ENCODE data around the gene KCNAB3.
"Not testable (repeated sequence)": the region's sequence is repeated elsewhere in the genome, so short reads cannot be mapped to it uniquely, and the experiment has no call there.

KCNAB3 gene

DNA sequence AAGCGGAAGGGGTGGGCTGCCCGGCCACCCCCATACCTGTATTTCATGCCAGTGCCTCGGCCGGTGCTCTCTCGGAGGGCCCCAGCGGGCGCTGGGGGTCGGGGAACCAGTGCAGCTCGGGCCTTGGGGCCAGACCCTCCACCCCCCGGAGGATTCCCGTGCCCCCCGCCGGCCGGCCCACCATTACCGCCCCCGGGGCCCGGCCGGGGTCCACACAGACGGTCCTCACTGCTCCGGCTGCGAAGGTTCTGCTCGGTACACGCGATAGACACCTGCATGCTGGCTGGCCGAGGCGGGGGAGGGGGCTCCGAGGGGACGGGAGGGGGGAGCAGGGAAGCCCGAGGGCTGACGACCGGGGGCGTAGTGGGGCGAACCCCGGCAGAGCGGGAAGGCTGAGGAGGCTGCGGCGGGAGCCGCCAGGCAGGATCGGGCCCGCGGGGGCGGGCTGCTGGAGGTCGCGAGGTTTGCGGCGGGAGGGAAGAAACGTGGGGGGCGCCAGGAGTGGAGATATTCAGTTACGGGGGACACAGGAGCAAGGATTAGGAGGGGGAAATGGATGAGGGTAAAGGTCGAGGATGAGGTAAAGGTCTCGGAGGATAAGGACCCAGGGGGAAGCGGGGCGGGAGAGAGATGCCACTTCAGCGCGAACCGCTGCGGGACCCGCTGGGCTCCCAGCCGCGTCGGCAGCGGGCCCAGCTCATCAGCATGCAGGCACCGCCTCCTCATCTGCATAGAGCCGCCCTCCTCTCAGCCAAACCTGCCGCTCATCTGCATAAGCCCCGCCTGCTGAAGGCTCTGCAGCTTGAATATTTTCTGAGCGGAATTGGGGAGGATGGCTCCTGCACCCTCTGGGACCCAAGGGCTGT, at the start of gene KCNAB3:
KCNAB3 (minus strand) TSS at position 699 of the 866 bp plus-strand sequence; CDS start at position 278, 421 bp downstream.
- peak; percentile 46 for DNase-seq

- DNase-seq: no peak
Observed at GRCh38 chr17:7977805-7978204, 48.1 kb upstream of the KCNAB3 start.

- DNase-seq: no peak
Observed at GRCh38 chr17:7977039-7977438, 47.4 kb upstream of the KCNAB3 start.

DNA sequence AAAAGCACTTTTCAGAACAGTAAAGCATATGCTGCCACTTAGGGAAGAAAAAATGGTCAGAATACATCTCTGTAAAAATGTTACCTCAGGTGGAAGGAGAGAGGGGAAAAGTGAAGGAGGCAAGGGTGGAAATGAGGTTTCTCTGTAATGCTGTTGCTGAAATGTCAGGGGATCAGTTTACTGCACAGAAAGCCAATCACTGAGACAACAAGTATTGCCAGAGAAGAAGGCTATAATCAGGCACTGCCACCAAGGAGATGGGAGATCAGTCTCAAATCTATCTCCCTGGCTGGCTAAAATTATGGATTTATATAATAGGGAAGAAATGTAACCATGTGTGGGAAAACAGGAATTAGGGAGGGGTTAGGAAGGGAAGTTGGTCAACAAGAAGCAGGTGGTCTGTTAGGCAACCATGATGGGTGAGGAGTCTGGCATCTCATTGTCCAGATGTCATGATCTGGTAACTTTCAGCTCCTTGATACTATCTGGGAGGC, 45.0 kb upstream of the KCNAB3 start:
- no peak for DNase-seq

DNA sequence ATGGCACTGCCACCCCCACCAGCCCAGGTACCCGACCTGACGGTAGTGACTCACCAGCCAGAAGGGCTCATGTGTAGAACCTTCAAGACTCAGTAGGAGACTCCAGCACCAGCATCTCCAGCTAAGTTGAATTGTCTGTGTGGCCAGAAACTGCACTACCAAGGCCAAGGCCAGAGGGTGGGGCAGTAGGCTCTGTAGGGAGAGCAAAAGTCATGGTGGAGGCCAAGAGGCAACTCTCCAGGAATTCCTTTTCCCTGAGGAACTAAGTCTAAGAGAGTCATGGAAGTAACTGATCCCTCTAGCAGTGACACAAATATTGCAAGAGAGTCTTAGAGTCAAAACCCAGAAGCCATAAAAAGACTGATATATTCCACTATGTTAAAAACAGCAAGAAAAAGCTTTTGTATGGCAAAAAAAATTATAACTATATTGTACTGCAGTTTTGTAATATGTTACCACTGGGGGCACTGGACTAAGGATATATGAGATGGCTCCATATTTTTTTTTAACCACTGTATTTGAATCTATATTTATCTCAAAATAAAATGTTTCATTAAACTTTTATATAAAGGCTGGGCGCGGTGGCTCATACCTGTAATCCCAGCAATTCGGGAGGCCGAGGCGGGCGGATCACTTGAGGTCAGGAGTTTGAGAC, 42.6 kb upstream of the KCNAB3 start:
- DNase-seq: no peak

- DNase-seq: no peak
Observed at GRCh38 chr17:7971651-7972050, 42.0 kb upstream of the KCNAB3 start.

DNA sequence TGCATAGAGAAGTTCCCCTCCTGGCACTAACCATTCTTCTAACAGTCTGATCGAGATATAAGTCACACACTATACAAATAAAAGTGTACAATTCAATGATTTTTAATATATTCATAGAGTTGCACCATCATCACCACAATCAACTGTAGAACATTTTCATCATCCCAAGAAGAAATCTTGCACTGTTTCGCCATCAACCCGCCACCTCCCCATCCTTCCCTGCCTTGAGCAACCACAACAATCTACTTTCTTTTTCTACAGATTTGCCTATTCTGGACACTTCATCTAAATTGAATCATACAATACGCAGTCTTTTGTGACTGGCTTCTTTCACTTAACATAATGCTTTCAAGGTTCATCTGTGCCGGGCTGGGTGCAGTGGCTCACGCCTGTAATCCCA, 39.8 kb upstream of the KCNAB3 start:
- no peak for DNase-seq

DNA sequence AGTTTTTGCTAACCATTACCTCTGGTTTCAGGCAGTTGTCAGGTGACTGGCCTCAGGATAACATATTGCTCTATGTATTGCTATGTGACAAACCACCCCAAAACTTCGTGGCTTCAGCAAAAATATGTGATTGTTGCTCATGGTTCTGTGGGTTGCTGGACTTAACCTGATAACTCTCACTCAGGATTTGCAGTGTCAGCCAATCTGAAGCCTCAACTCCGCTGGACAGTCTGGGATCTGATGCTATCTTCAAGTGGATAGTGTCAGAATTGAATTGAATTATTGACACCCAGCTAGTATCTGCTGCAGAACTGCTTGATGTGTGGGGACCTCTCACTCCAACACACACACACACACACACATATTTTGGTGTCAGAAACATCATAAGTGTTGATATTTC, 38.1 kb upstream of the KCNAB3 start:
- DNase-seq: no peak

DNA sequence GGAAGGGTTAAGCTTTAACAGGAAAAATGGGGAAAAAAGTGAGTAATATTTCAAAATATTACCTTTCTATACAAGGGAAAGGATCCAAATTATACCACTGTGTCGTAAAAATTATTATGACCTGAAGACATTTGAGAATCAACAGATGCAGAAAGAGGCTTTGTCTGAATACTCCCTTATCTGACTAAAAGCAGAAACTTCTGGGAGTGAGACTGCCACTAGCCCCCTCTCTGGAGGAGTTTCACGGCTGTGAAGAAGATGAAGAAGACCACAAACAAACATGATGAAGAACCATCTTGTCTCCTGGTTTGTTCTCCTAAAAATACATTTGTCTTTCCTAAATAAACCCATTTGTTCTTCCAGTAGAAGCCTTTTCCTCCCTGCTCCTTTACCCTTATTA, 31.8 kb upstream of the KCNAB3 start:
- no peak for DNase-seq

GRCh38 chr17:7959503-7960253, 30.0 kb upstream of the KCNAB3 start:
- DNase-seq: no peak

GRCh38 chr17:7956228-7956965, 26.7 kb upstream of the KCNAB3 start:
- DNase-seq: no peak

DNA sequence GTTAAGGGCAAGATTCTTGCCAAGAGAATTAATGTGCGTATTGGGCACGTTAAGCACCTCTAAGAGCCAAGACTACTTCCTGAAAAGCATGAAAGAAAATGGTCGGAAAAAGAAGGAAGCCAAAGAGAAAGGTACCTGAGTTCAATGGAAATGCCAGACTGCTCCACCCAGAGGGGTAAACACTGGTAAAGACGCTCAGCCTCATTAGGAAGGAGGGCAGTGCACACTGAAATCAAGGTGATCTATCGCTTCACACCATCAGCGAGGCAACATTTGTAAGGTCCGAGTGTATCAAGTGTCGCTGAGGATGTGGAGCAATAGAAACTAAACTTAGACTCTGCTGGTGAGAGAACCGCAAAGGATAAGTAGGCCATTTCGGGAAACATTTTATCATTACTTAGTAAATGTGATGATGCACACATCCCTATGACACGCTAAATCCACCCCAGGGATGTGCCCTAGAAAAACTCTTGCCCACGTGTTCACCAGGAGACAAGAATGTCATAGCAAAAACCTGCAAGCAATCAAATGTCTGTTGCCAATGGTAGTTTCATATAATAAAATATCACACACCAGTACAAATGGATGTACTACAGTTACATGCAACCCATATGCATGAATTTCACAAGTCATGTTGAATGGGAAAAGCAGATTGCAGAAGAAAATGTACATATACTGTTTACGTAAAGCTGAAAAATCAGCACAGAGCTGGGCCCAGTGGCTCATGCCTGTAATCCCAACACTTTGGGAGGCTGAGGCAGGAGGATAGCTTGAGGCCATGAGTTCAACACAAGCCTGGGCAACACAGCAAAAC, 26.0 kb upstream of the KCNAB3 start:
- DNase-seq: no peak

- not testable (repeated sequence) for DNase-seq
Observed at GRCh38 chr17:7953266-7953665, 23.6 kb upstream of the KCNAB3 start.

DNA sequence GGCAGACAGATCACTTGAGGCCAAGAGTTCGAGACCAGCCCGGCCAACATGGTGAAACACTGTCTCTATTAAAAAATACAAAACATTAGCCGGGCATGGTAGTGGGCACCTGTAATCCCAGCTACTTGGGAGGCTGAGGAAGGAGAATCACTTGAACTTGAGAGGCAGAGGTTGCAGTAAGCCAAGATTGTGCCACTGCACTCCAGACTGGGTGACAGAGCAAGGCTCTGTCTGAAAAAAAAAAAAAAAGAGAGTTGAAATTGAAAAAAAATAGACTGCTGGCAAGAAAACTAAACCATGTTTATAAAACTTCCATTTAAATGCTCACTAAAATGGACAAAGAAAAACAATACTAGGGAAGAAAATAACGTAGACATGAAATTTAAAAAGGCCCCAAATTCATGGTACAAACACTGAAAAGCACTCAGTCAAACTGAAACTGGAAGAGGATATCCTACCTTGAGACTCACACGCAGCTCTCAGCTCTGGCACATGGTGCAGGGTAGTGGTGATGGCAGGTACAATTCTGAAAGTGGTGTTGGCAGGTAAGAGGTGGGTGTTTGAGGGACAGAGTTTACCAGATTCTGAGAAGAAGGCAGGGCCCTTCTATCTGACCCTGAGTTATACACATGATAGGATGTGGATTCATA, 21.6 kb upstream of the KCNAB3 start:
- DNase-seq: no peak

- DNase-seq: no peak
Observed at GRCh38 chr17:7950578-7950977, 20.9 kb upstream of the KCNAB3 start.

- no peak for DNase-seq
Observed at GRCh38 chr17:7947651-7948050, 18.0 kb upstream of the KCNAB3 start.

GRCh38 chr17:7946441-7946840, 16.8 kb upstream of the KCNAB3 start:
- no peak for DNase-seq

DNA sequence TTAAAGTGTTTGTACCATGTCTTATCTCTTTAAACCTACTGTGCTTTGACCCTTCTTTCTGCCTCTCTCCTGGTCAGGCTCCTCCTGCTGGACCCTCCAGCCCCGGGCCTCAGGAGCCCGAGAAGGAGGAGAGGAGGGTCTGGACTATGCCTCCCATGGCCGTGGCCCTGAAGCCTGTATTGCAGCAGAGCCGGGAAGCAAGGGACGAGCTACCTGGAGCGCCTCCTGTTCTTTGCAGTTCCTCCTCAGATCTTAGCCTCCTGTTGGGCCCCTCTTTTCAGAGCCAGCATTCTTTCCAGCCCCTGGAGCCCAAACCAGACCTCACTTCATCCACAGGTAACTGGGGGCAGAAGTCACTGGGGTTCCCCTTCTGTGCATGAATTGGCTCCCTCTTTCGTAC, 16.0 kb upstream of the KCNAB3 start:
- DNase-seq: no peak

DNA sequence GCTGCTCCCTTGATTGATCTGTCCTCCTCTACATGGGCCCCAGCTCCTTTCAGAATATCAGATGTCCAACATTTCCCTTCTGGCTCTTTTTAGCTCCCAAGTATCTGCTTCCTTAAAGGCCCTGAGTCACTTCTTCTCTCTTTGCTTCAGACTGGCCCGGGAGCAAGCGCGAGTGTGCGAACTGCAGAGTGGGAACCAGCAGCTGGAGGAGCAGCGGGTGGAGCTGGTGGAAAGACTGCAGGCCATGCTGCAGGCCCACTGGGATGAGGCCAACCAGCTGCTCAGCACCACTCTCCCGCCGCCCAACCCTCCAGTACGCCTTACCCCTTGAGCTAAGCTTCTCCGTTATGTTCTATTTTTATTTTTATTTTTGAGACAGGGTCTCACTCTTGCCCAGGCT, 14.7 kb upstream of the KCNAB3 start:
- no peak for DNase-seq

DNA sequence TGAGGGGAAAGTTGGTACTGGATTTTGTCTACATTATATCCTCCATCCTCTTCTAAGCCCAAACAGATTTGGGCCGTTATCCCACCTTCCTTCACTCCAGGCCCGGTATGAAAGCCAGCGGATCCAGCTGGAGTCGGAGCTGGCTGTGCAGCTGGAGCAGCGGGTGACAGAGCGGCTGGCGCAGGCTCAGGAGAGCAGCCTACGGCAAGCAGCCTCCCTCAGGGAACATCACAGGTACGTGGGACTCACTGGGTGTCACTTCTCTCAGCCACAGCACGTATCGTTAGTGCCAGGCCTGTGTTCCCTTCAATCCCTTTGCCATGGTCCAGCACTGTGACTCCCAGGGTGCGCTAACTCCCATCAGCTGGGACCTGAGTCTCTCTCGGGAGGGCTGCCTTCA, 13.6 kb upstream of the KCNAB3 start:
- DNase-seq: no peak

- no peak for DNase-seq
Observed at GRCh38 chr17:7940743-7941142, 11.1 kb upstream of the KCNAB3 start.
